Sigmoid colon (tissue), 4 donors: ENCODE data around the gene AKR1C1.
"Not testable (repeated sequence)": the region's sequence is repeated elsewhere in the genome, so short reads cannot be mapped to it uniquely, and the experiment has no call there.

ENCODE experiments used
- EP300 ChIP-seq, 4 donors: sonication (generic); formaldehyde crosslinking; IDR thresholded peaks; one replicate each; pipeline ENCODE4 v1.6.1; 2017; ENCODE audit warnings: antibody characterized with exemption in 4 of 4
- POLR2A ChIP-seq, 2 donors: fragments of 450-650 bp; IDR thresholded peaks; one replicate each; pipeline ENCODE4 v1.6.1; 2016; ENCODE audit warnings: antibody characterized with exemption in 2 of 2, mild to moderate bottlenecking in 2 of 2, moderate library complexity in 2 of 2
- POLR2AphosphoS5 ChIP-seq, 4 donors: sonication (generic); formaldehyde crosslinking; IDR thresholded peaks; one replicate each; pipeline ENCODE4 v1.6.1; 2017; ENCODE audit warnings: antibody characterized with exemption in 4 of 4
- TF ChIP-seq, protein P1 (sequence below), 4 experiments: fragments of 450-650 bp in 3 of 4; fragments of 200-600 bp in 1 of 4; IDR thresholded peaks; one replicate each; pipeline ENCODE4 v1.5.1; 2016 to 2019; ENCODE audit warnings: antibody characterized with exemption in 4 of 4, mild to moderate bottlenecking in 3 of 4, moderate library complexity in 2 of 4

DNA sequence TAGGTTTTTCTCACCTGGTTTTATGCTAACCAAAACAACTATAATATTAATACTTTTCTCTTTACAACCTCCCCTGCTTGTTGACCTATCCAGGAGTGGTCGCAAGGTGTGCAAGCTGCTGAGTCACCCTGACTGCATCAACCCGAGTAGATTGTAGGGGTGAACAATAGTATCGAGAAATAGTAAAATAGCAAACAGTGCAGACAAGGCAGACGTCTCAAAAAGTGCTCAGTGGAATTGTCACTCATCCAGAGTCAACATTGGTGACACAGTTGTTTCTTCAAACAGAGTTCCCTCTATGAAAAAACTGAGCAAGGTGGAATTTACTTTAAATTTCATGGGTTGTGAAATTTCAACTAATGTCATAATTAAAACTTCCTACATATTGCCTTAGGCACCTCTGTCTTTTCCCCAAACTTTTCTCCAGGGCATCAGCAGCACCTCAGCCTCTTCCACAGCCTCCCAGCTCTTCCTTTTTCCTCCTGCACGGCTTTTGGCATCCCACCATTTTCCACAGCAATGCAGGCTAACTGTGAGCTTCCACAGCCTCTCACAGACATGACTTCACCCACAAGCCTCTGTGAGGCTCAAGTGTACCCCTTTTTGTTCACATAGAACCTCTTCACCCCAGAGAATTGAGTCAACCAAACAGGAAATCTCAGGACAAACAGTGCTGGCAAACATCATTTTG, 6.1 kb upstream of the AKR1C1 start:
- TF ChIP-seq, protein P1, sequence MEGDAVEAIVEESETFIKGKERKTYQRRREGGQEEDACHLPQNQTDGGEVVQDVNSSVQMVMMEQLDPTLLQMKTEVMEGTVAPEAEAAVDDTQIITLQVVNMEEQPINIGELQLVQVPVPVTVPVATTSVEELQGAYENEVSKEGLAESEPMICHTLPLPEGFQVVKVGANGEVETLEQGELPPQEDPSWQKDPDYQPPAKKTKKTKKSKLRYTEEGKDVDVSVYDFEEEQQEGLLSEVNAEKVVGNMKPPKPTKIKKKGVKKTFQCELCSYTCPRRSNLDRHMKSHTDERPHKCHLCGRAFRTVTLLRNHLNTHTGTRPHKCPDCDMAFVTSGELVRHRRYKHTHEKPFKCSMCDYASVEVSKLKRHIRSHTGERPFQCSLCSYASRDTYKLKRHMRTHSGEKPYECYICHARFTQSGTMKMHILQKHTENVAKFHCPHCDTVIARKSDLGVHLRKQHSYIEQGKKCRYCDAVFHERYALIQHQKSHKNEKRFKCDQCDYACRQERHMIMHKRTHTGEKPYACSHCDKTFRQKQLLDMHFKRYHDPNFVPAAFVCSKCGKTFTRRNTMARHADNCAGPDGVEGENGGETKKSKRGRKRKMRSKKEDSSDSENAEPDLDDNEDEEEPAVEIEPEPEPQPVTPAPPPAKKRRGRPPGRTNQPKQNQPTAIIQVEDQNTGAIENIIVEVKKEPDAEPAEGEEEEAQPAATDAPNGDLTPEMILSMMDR (IDR thresholded peaks at IDR 0.05), result not testable (repeated sequence)
- not testable (repeated sequence) for TF ChIP-seq EP300, POLR2A, POLR2AphosphoS5 (IDR thresholded peaks at IDR 0.05)
